IMR-90 (cell line): ENCODE data around the gene ME1. TPM values are rescaled to one million over a fixed set of nuclear protein-coding genes. Genes with fewer than 3 reads are reported as not detected.

Experiments
- ATAC-seq: fragments of 200-7000 bp; cut with Tn5 transposase; 2 replicates; pipeline ENCODE4 v1.9.1; 2020; ENCODE audit warnings: low read depth, mild to moderate bottlenecking, moderate library complexity
- BruUV-seq: library from RNA; stranded (reverse); fragments of 400-500 nt; replicated peaks from 2 replicates; lab custom pipeline; 2021; lab: Mats Ljungman, UMichigan
- CTCF ChIA-PET: fragments of 300-600 bp; formaldehyde crosslinking; extraction: SDS; loops from one replicate; lab custom pipeline; 2021; ENCODE audit warnings: antibody characterized with exemption; lab: Yijun Ruan, JAX
- POLR2A ChIA-PET: fragments of 300-600 bp; sonication (Branson Sonifier 250); formaldehyde crosslinking; loops from one replicate; lab custom pipeline; 2022; ENCODE audit warnings: antibody characterized with exemption; ENCODE audit not compliant: unreplicated experiment; lab: Charles Lee
- DNase-seq: peaks from one replicate; pipeline ENCODE4 v3.0.0; 2013
- H2AFZ ChIP-seq: replicated peaks from 2 replicates; pipeline ENCODE3; 2013; ENCODE audit warnings: low read length, mild to moderate bottlenecking; ENCODE audit not compliant: poor library complexity
- H2AK5ac ChIP-seq: 2 replicates; pipeline ENCODE4 v1.6.1; 2013; ENCODE audit warnings: low read depth, low read length, inconsistent platforms
- H2AK9ac ChIP-seq: replicated peaks from 2 replicates; pipeline ENCODE3; 2013; ENCODE audit warnings: mild to moderate bottlenecking, low read depth, low read length, moderate library complexity; ENCODE audit not compliant: poor library complexity
- H2BK120ac ChIP-seq: 2 replicates; pipeline ENCODE4 v1.6.1; 2013; ENCODE audit warnings: low read depth, low read length, inconsistent platforms
- H2BK15ac ChIP-seq: 3 replicates; pipeline ENCODE4 v1.6.1; 2013; ENCODE audit warnings: low read depth, low read length, inconsistent platforms
- H2BK20ac ChIP-seq: 2 replicates; pipeline ENCODE4 v1.6.1; 2013; ENCODE audit warnings: low read depth, mild to moderate bottlenecking, inconsistent platforms, low read length, moderate library complexity
- H2BK5ac ChIP-seq: 2 replicates; pipeline ENCODE4 v1.6.1; 2013; ENCODE audit warnings: mild to moderate bottlenecking, low read depth, low read length, inconsistent platforms; ENCODE audit not compliant: poor library complexity, severe bottlenecking
- H3K14ac ChIP-seq: replicated peaks from 2 replicates; pipeline ENCODE4 v1.6.1; 2013; ENCODE audit warnings: low read depth, low read length, inconsistent platforms
- H3K18ac ChIP-seq: 2 replicates; pipeline ENCODE4 v1.6.1; 2013; ENCODE audit warnings: low read depth, low read length, control low read depth
- H3K23ac ChIP-seq: 2 replicates; pipeline ENCODE4 v1.6.1; 2013; ENCODE audit warnings: low read depth, low read length, inconsistent platforms
- H3K27ac ChIP-seq: 2 replicates; pipeline ENCODE4 v1.5.1; 2013; ENCODE audit warnings: mild to moderate bottlenecking, control low read depth, low read length; ENCODE audit not compliant: insufficient read depth
- H3K27me3 ChIP-seq: 2 replicates; pipeline ENCODE4 v1.6.1; 2013; ENCODE audit warnings: low read length; ENCODE audit not compliant: control insufficient read depth, insufficient read depth
- H3K36me3 ChIP-seq: 2 replicates; pipeline ENCODE4 v1.6.1; 2013; ENCODE audit warnings: low read length, mixed read lengths; ENCODE audit not compliant: control insufficient read depth, insufficient read depth
- H3K4ac ChIP-seq: 2 replicates; pipeline ENCODE4 v1.6.1; 2013; ENCODE audit warnings: low read depth, low read length, inconsistent platforms
- H3K4me1 ChIP-seq: 2 replicates; pipeline ENCODE4 v1.6.1; 2013; ENCODE audit warnings: low read length, mixed read lengths; ENCODE audit not compliant: control insufficient read depth, insufficient read depth
- H3K4me2 ChIP-seq: 2 replicates; pipeline ENCODE4 v1.6.1; 2013; ENCODE audit warnings: low read depth, mild to moderate bottlenecking, control low read depth, low read length, moderate library complexity
- H3K4me3 ChIP-seq: 2 replicates; pipeline ENCODE4 v1.5.1; 2013; ENCODE audit warnings: low read depth, mild to moderate bottlenecking, control low read depth, low read length, moderate library complexity; ENCODE audit not compliant: insufficient read depth
- H3K56ac ChIP-seq: 2 replicates; pipeline ENCODE4 v1.6.1; 2013; ENCODE audit warnings: low read length, inconsistent platforms; ENCODE audit not compliant: insufficient read depth; ENCODE audit errors: extremely low read depth
- H3K79me1 ChIP-seq, 2 experiments: 2 replicates each; pipeline ENCODE4 v1.6.1; 2013; ENCODE audit warnings: low read length in 2 of 2, inconsistent platforms in 1 of 2, low read depth in 1 of 2
- H3K9ac ChIP-seq: 2 replicates; pipeline ENCODE4 v1.6.1; 2013; ENCODE audit warnings: low read depth, low read length, control low read depth
- H3K9me1 ChIP-seq: 2 replicates; pipeline ENCODE4 v1.6.1; 2013; ENCODE audit warnings: low read length, inconsistent platforms; ENCODE audit not compliant: insufficient read depth
- H3K9me3 ChIP-seq: 2 replicates; pipeline ENCODE4 v1.6.1; 2013; ENCODE audit warnings: low read length; ENCODE audit not compliant: control insufficient read depth, insufficient read depth
- H4K20me1 ChIP-seq: 2 replicates; pipeline ENCODE4 v1.6.1; 2013; ENCODE audit warnings: low read length, inconsistent platforms; ENCODE audit not compliant: insufficient read depth
- H4K5ac ChIP-seq: 2 replicates; pipeline ENCODE4 v1.6.1; 2013; ENCODE audit warnings: mild to moderate bottlenecking, low read depth, low read length, control low read depth
- H4K8ac ChIP-seq, 2 experiments: 2 replicates each; pipeline ENCODE4 v1.6.1; 2013; ENCODE audit warnings: low read depth in 2 of 2, low read length in 2 of 2, control low read depth in 1 of 2, inconsistent platforms in 1 of 2
- H4K91ac ChIP-seq: 2 replicates; pipeline ENCODE4 v1.6.1; 2013; ENCODE audit warnings: low read depth, low read length, inconsistent platforms; ENCODE audit not compliant: insufficient read depth
- CEBPB ChIP-seq: IDR thresholded peaks from 2 replicates; pipeline ENCODE4 v1.6.1; 2012; ENCODE audit warnings: low read depth, low read length, improper control_type of control experiment
- RCOR1 ChIP-seq: IDR thresholded peaks from 2 replicates; pipeline ENCODE4 v1.6.1; 2012; ENCODE audit warnings: mild to moderate bottlenecking, low read length, improper control_type of control experiment; ENCODE audit not compliant: insufficient replicate concordance
- WGBS, 2 experiments: methylation state at CpG; one replicate each; pipeline versions ENCODE4 v1.1.5 to v1.1.7; 2013; ENCODE audit warnings: missing lambda C conversion rate in 2 of 2; ENCODE audit not compliant: insufficient read length in 1 of 2; ENCODE audit errors: extremely low coverage in 2 of 2; 5-methylcytosine and 5-hydroxymethylcytosine counted together
- dilution Hi-C: fragments of 300-500 bp; cut with HindIII; formaldehyde crosslinking; loops from one replicate; pipeline ENCODE4 v1.14.3; 2018; ENCODE audit warnings: low sequenced_read_pairs; ENCODE audit not compliant: unreplicated experiment
- in situ Hi-C: fragments of 300-500 bp; cut with MboI; formaldehyde crosslinking; loops from 3 replicates; pipeline ENCODE4 v1.14.3; 2019; ENCODE audit warnings: low sequenced_read_pairs, inconsistent platforms, mixed read lengths
- intact Hi-C: fragments of 100-400 bp; cut with micrococcal nuclease; formaldehyde crosslinking; loops from 2 replicates; pipeline ENCODE4 v1.10.0; 2022
- polyA plus RNA-seq, 3 experiments: library from polyadenylated mRNA; depleted of rRNA; stranded (reverse); fragments of >200 nt; gene quantifications; 2 replicates each; pipeline ENCODE4 v1.2.3, GENCODE V29; 2012; ENCODE audit warnings: low replicate concordance in 1 of 3
- total RNA-seq: library from RNA; depleted of rRNA; stranded (reverse); fragments of >200 nt; gene quantifications from 2 replicates; pipeline ENCODE4 v1.2.3, GENCODE V29; 2012

The ME1 gene
- total and polyA plus RNA-seq, 2 of the 4 experiments (the other 2 are of a cell fraction): 21.5 to 24.4 TPM

GRCh38 chr6:83442752-83443151 lies 11.9 kb upstream of the ME1 start:
- Histone ChIP-seq H3K4ac (no peak overlapping the region), H4K91ac (no peak overlapping the region), H3K27me3 (no peaks in the 10 kb centered on the region; the same call in 1 of the 2 replicates), H3K4me3 (no peak overlapping the region), H2AK5ac (no peak overlapping the region), H3K4me2 (no peak overlapping the region), H2BK120ac (no peak overlapping the region), H3K14ac (no peak overlapping the region), H3K56ac (no peak overlapping the region), H3K27ac (no peak overlapping the region), H3K23ac (no peak overlapping the region), H2BK15ac (no peak overlapping the region), H3K18ac (no peak overlapping the region; the same call in 1 of the 2 replicates), H3K9me3 (no peaks in the 10 kb centered on the region), H4K5ac (no peak overlapping the region), H3K36me3 (no peaks in the 10 kb centered on the region), H3K4me1 (no peaks in the 10 kb centered on the region; the same call in 1 of the 2 replicates), H2BK5ac (no peak overlapping the region), H2BK20ac (no peak overlapping the region), H2AFZ (no peak overlapping the region), H3K9me1 (no peaks in the 10 kb centered on the region), H2AK9ac (no peak overlapping the region), H4K20me1 (no peaks in the 10 kb centered on the region), H3K9ac (no peak overlapping the region), H3K79me1 (no peaks in the 10 kb centered on the region), H4K8ac (no peak overlapping the region)
- BruUV-seq: no TSS peak
- TF ChIP-seq CEBPB (peak; percentile 71), RCOR1 (no peak)
- in situ Hi-C loops: no loop called here
- dilution Hi-C loops: no loop called here
- POLR2A ChIA-PET: no interaction called here
- no peak; the same call in 1 of the 2 replicates for ATAC-seq
- intact Hi-C loops: no loop called here
- peak; percentile 34 for DNase-seq
- WGBS, 2 experiments: no CpG with 5 or more reads among the region's 2 CpGs
- CTCF ChIA-PET: interaction anchor here (1.4 kb wide), 1 partner anchor 11 kb away, joined by 7 read pairs; no protein-coding TSS in a partner anchor
